Stimulated activated CD4-positive, alpha-beta T cell treated with anti-CD3 and anti-CD28 coated beads, Interleukin-15, amount 100 ng/mL, for 1 hour (primary cell): ENCODE data around the gene CEP350.

Source experiments
- DNase-seq, 2 donors: peaks; one replicate each; pipeline ENCODE4 v3.0.0-alpha.2; 2020; ENCODE audit warnings: low read depth in 1 of 2, low spot score in 1 of 2

CEP350 gene

DNA sequence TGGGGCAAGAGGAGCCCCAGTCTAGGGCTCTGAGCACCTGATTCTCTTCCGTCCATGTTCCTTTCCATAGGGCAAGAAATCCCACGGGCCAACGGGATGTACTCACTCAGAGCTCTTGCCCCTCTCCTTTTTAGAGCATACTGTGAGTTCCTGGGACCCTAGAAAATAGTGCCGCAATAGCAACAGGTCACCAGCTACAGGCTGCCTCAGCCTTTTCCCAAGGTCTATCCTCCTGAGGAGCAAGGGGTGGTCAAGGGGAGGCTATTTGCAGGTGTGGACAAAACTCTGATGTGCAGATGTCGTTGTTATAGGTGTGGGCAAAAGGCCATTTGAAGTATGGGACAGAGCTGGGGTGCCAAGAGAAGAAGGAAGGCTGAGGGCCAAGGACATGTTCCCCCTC, 198.4 kb downstream of the CEP350 start:
- DNase-seq = no peak

DNA sequence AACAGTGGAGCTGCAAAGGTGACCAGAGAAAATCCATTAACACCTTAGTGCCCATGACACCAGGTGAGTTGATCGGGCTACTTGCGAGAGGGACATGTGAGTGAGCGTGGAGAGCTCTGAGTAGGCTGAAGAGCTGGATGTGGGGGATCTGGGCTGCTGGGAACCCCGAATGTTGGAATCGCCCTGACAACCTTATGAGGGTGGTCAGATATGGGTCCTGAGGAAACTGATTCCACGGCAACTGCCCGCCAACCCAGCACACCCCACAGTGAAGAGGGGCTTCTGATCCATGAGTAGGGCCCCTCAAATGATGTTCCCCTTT, 199.4 kb downstream of the CEP350 start:
- no peak for DNase-seq

DNA sequence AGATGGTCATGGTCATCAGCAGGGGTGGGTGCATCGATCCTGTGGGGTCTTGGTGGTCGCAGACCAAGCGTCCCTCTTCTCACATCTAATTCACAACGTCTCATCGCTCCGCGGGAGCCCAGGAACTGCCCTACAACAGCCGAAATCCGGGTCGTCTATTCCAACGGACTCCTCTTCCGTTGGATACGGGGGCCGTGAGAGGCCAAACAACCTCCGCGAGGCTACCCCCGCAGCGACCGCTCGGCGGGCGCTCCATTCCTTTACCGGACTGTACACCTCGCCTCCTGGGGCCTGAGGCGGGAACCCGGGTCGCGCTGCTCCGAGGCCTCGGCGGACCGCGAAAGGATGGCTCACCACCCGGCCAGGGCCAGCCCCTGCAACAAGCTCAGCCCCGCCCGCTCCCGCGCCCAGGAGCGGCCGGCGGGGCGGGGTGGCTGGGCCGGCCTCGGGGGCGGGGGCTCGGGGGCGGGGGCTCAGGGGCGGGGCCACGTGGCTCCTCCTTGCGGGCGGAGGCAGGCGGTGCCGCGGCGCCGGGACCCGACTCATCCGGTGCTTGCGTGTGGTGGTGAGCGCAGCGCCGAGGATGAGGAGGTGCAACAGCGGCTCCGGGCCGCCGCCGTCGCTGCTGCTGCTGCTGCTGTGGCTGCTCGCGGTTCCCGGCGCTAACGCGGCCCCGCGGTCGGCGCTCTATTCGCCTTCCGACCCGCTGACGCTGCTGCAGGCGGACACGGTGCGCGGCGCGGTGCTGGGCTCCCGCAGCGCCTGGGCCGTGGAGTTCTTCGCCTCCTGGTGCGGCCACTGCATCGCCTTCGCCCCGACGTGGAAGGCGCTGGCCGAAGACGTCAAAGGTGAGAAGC, 199.9 kb downstream of the CEP350 start, which contains the start of gene QSOX1:
Gene QSOX1, plus strand, starts transcription at position 545 of the 857 bp plus-strand sequence. Its CDS starts 39 bp downstream, at position 584.
- peak; percentile 78 to 83 for DNase-seq

- DNase-seq = no peak
These were observed 200.6 kb downstream of the CEP350 start for GRCh38 chr1:180155182-180155682.

DNA sequence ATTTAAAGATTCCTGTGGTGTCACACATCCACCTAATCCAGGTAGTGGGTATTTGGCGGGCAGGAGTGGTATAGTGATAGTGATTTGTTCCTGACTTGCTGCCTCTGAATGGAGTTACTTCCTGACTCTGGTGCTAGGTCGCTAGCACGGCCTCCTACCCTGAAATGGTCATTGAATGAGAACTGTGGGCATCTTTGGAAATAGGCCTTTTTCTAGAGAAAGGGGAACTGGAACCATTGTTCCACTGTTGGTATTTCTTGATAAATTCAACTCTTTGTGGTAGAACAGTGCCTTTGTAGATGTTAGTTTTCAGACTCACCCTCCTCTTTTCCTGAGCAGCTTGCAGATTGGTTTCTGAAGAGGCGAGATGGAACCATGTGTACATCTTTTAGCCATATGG, 201.6 kb downstream of the CEP350 start:
- no peak for DNase-seq

DNA sequence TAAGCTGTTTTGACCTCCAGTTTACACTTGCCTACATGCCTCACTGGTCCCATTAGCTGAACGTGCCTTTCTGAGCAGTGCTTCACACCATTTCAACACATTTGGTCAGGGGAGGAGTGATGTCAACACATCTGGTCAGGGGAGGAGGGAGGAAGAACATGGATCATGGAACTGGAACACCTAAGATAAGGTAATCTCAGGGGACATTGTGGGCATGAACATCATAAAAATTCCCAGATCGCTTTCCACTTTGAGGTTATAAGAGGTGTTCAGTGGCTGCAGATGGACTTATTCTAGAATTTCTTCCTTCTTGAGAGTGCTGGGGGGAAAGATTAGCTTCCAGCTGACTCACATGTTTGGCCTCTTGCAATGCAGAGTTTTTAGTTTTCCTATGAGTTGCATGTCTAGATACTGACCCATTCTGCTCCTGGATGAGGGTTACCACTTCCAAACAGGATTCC, 202.1 kb downstream of the CEP350 start:
- DNase-seq = no peak

- DNase-seq = no peak
These were observed 202.5 kb downstream of the CEP350 start for GRCh38 chr1:180157108-180157507.

DNA sequence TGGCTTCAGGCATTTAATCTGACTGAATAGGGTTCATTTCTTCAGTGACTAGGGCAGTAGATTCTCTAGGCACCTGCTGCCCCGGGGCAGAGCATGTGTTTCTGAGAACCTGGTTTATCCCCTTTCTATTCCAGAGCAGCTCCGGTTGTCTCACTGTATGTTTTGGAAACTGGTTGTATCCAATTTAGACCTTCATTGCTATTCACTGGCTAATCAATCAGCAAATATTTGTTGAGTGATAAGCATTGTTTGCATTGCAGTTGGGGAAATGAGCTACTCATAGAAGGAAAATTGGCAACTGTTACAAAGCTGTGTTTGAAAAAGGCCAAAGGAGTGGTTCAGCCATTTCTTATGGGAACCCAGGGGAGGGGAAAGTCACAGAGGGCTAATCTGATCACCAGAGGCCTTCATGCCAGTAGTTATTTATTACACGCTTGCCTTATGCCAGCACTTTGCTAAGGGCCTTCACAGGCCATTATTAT, 203.0 kb downstream of the CEP350 start:
- DNase-seq = no peak

- no peak for DNase-seq
These were observed 203.8 kb downstream of the CEP350 start for GRCh38 chr1:180158149-180159147.

GRCh38 chr1:180160357-180160756, 205.7 kb downstream of the CEP350 start:
- no peak for DNase-seq

GRCh38 chr1:180163041-180163440, 208.4 kb downstream of the CEP350 start:
- DNase-seq = no peak
